OCI-LY7 (cell line): Measurements from ENCODE around the gene PAN3. TPM values are rescaled to one million over a fixed set of nuclear protein-coding genes. Genes with fewer than 3 reads are reported as not detected.

ENCODE experiments used
- BruUV-seq: library from RNA; stranded (reverse); fragments of 400-500 nt; replicated peaks from 2 replicates; lab custom pipeline; 2021; lab: Mats Ljungman, UMichigan
- CTCF ChIA-PET: fragments of 300-600 bp; sonication (Branson Sonifier 250); formaldehyde crosslinking; loops from one replicate; lab custom pipeline; 2022; ENCODE audit warnings: antibody characterized with exemption; ENCODE audit not compliant: unreplicated experiment; lab: Charles Lee
- POLR2A ChIA-PET: fragments of 300-600 bp; sonication (Branson Sonifier 250); formaldehyde crosslinking; loops from one replicate; lab custom pipeline; 2022; ENCODE audit warnings: antibody characterized with exemption; lab: Charles Lee
- DNase-seq: peaks from one replicate; pipeline ENCODE4 v3.0.0-alpha.2; 2015; ENCODE audit warnings: low spot score
- H2AFZ ChIP-seq: fragments of 200-600 bp; sonication (generic), shearing (Covaris generic); 2 replicates; pipeline ENCODE4 v1.6.1; 2014; ENCODE audit warnings: mild to moderate bottlenecking, antibody characterized with exemption, low read length, moderate library complexity
- H3K27ac ChIP-seq: fragments of 200-600 bp; sonication (generic); 2 replicates; pipeline ENCODE4 v1.5.1; 2014; ENCODE audit warnings: mixed run types, low read depth, mild to moderate bottlenecking, moderate library complexity, low read length, inconsistent platforms; ENCODE audit not compliant: poor library complexity, severe bottlenecking
- H3K36me3 ChIP-seq: fragments of 200-600 bp; sonication (generic); 2 replicates; pipeline ENCODE4 v1.6.1; 2014; ENCODE audit warnings: mild to moderate bottlenecking, antibody characterized with exemption, low read length, moderate library complexity, mixed read lengths; ENCODE audit not compliant: insufficient read depth
- H3K4me1 ChIP-seq: fragments of 200-600 bp; sonication (generic); 2 replicates; pipeline ENCODE4 v1.5.1; 2014; ENCODE audit warnings: mild to moderate bottlenecking, low read length; ENCODE audit not compliant: insufficient read depth, poor library complexity, severe bottlenecking
- H3K4me2 ChIP-seq: fragments of 200-600 bp; sonication (generic); 2 replicates; pipeline ENCODE4 v1.6.1; 2014; ENCODE audit warnings: mild to moderate bottlenecking, low read length
- H3K4me3 ChIP-seq: fragments of 200-600 bp; sonication (generic); 2 replicates; pipeline ENCODE4 v1.5.1; 2014; ENCODE audit warnings: mild to moderate bottlenecking, low read depth, low read length; ENCODE audit not compliant: poor library complexity, severe bottlenecking
- H3K79me2 ChIP-seq: fragments of 200-600 bp; sonication (generic); 2 replicates; pipeline ENCODE4 v1.6.1; 2016; ENCODE audit warnings: low read depth, mild to moderate bottlenecking, low read length, moderate library complexity, mixed read lengths; ENCODE audit not compliant: insufficient read depth
- H3K9me2 ChIP-seq: fragments of 200-600 bp; sonication (generic); 2 replicates; pipeline ENCODE4 v1.6.1; 2016; ENCODE audit warnings: mild to moderate bottlenecking, low read length, mixed read lengths; ENCODE audit not compliant: insufficient read depth
- H3K9me3 ChIP-seq: fragments of 200-600 bp; sonication (generic); 2 replicates; pipeline ENCODE4 v1.6.1; 2014; ENCODE audit warnings: mild to moderate bottlenecking, mixed run types, low read length, mixed read lengths
- H4K20me1 ChIP-seq: fragments of 200-600 bp; sonication (generic); 2 replicates; pipeline ENCODE4 v1.6.1; 2014; ENCODE audit warnings: mild to moderate bottlenecking, antibody characterized with exemption, low read length, moderate library complexity, mixed read lengths; ENCODE audit not compliant: insufficient read depth
- CTCF ChIP-seq: fragments of 200-600 bp; sonication (generic); conservative IDR thresholded peaks from 2 replicates; pipeline ENCODE4 v1.5.1; 2014; ENCODE audit warnings: mild to moderate bottlenecking, antibody characterized with exemption, low read length, moderate library complexity, mixed read lengths
- EZH2phosphoT487 ChIP-seq: fragments of 200-600 bp; sonication (generic); IDR thresholded peaks from 2 replicates; pipeline ENCODE4 v1.6.1; 2018; ENCODE audit warnings: low read depth, borderline replicate concordance, mild to moderate bottlenecking, mixed run types, antibody characterized with exemption, low read length, moderate library complexity, mixed read lengths
- intact Hi-C: fragments of 100-400 bp; cut with micrococcal nuclease; formaldehyde crosslinking; loops from one replicate; pipeline ENCODE4 v1.10.0; 2022; ENCODE audit not compliant: unreplicated experiment
- total RNA-seq, 2 experiments: library from RNA; depleted of rRNA in 1 of 2; stranded (reverse); fragments of >200 nt in 1 of 2; shearing (Covaris generic) in 1 of 2; gene quantifications; 2 replicates each; pipeline ENCODE4 v1.2.3, GENCODE V29; 2014 to 2022

PAN3 gene
- total RNA-seq, 2 experiments from 2014 or later: 20.4 to 54.8 TPM

GRCh38 chr13:28329395-28330158, 191.2 kb downstream of the PAN3 start:
- no peaks in the 10 kb centered on the region for H3K79me2 ChIP-seq
- no peak overlapping the region for H3K4me2 ChIP-seq
- ChIA-PET CTCF (no interaction called here), POLR2A (interaction anchor here (1.6 kb wide), 1 partner anchor 12 kb away, joined by 4 read pairs; no protein-coding TSS in a partner anchor)
- H3K9me3 ChIP-seq: no peaks in the 10 kb centered on the region
- DNase-seq: no peak
- TF ChIP-seq CTCF (no peak), EZH2phosphoT487 (no peak)
- H3K36me3 ChIP-seq: no peaks in the 10 kb centered on the region
- H3K27ac ChIP-seq: no peak overlapping the region
- intact Hi-C loops: loop anchor here (10.0 kb wide), 1 partner anchor 195 kb away; no protein-coding TSS in a partner anchor
- H4K20me1 ChIP-seq: no peaks in the 10 kb centered on the region
- H3K4me3 ChIP-seq: no peak overlapping the region
- no peak overlapping the region for H2AFZ ChIP-seq
- H3K9me2 ChIP-seq: no peaks in the 10 kb centered on the region
- no TSS peak for BruUV-seq
- H3K4me1 ChIP-seq: no peaks in the 10 kb centered on the region

GRCh38 chr13:28333204-28333881, 195.0 kb downstream of the PAN3 start:
- Histone ChIP-seq H3K9me2 (no peaks in the 10 kb centered on the region), H3K4me3 (no peak overlapping the region), H2AFZ (no peak overlapping the region), H3K27ac (no peak overlapping the region), H3K4me2 (no peak overlapping the region), H3K4me1 (no peaks in the 10 kb centered on the region), H4K20me1 (no peaks in the 10 kb centered on the region), H3K9me3 (no peaks in the 10 kb centered on the region), H3K36me3 (no peaks in the 10 kb centered on the region), H3K79me2 (no peaks in the 10 kb centered on the region)
- ChIA-PET POLR2A (interaction anchor here (0.8 to 1.2 kb wide), 2 partner anchors 15 to 295 kb away, joined by 3 read pairs; no protein-coding TSS in a partner anchor), CTCF (no interaction called here)
- intact Hi-C loops: no loop called here
- no peak for DNase-seq
- no TSS peak for BruUV-seq
- no peak for TF ChIP-seq EZH2phosphoT487
- no peak for TF ChIP-seq CTCF
